ENCODE measurements around the gene COL5A2. TPM values are rescaled to one million over a fixed set of nuclear protein-coding genes. Genes with fewer than 3 reads are reported as not detected.

COL5A2 gene
- total and polyA plus RNA-seq, 10 of the 15 experiments (the other 5 are each of a cell fraction or from before 2014, with no cell fraction given): 0.04 to 0.85 (median 0.39) TPM

DNA sequence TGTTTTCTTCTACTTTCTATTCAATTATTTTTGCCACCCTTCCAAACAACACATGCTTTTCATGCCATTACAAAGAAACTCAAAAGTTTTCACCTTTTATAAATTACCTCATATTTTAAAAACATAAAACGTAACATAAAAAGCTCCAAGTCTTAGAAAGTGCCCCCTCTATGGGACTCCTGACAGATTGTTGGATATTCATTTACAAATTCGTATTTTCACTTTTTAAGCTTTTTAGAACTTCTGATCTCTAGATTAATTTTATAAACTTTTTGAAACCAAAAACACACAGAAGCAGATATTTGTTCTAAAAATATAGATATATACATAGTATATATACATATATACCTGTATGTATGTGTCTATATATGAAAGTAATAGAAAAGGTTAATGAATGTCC lies 1.5 kb downstream of the COL5A2 start:
- no peaks in the 10 kb centered on the region for H3K79me2 ChIP-seq (ENCODE audit: control insufficient read depth, insufficient read depth, low read length)
- TF ChIP-seq, protein P1, sequence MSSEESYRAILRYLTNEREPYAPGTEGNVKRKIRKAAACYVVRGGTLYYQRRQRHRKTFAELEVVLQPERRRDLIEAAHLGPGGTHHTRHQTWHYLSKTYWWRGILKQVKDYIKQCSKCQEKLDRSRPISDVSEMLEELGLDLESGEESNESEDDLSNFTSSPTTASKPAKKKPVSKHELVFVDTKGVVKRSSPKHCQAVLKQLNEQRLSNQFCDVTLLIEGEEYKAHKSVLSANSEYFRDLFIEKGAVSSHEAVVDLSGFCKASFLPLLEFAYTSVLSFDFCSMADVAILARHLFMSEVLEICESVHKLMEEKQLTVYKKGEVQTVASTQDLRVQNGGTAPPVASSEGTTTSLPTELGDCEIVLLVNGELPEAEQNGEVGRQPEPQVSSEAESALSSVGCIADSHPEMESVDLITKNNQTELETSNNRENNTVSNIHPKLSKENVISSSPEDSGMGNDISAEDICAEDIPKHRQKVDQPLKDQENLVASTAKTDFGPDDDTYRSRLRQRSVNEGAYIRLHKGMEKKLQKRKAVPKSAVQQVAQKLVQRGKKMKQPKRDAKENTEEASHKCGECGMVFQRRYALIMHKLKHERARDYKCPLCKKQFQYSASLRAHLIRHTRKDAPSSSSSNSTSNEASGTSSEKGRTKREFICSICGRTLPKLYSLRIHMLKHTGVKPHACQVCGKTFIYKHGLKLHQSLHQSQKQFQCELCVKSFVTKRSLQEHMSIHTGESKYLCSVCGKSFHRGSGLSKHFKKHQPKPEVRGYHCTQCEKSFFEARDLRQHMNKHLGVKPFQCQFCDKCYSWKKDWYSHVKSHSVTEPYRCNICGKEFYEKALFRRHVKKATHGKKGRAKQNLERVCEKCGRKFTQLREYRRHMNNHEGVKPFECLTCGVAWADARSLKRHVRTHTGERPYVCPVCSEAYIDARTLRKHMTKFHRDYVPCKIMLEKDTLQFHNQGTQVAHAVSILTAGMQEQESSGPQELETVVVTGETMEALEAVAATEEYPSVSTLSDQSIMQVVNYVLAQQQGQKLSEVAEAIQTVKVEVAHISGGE (CRISPR knock-in tag; IDR thresholded peaks at IDR 0.05): no peak
- TF ChIP-seq SRF (IDR thresholded peaks at IDR 0.05; ENCODE audit: low read depth in 2 of 2, low read length in 2 of 2) (no peak), TAF1 (IDR thresholded peaks at IDR 0.05; ENCODE audit: borderline replicate concordance, low read depth, low read length) (no peak), RCOR1 (conservative IDR thresholded peaks at IDR 0.05; ENCODE audit: low read depth, low read length) (no peak), ETV6 (conservative IDR thresholded peaks at IDR 0.05 in 1 of 2, IDR thresholded peaks at IDR 0.05 in 1 of 2; ENCODE audit: borderline replicate concordance in 1 of 2, low read depth in 1 of 2) (no peak), MEF2A (IDR thresholded peaks at IDR 0.05; ENCODE audit: insufficient read depth, low read depth, low read length) (no peak)
- POLR2A ChIA-PET: no interaction called here
- BruUV-seq (replicated peaks): no TSS peak
- WGBS (ENCODE audit: insufficient coverage, insufficient replicate concordance, low lambda C conversion rate, missing lambda C conversion rate): 0% methylated on average over 2 of the region's 2 CpGs
- H3K4me1 ChIP-seq (ENCODE audit: control insufficient read depth, insufficient read depth, low read length): no peaks in the 10 kb centered on the region
- DNase-seq (ENCODE audit: low read depth, low spot score) (no peak), FAIRE-seq (no peak), ATAC-seq (no peak)
- no peaks in the 10 kb centered on the region for H3K9me3 ChIP-seq (replicated peaks; ENCODE audit: control insufficient read depth, insufficient read depth, low read length)
- CTCF ChIA-PET: interaction anchor here (0.6 to 1.7 kb wide), 8 partner anchors 11 to 234 kb away, joined by 3 to 5 read pairs (median 4); no protein-coding TSS in a partner anchor
- RAD21 ChIA-PET (ENCODE audit: unreplicated experiment): interaction anchor here (0.6 to 1.4 kb wide), 2 partner anchors 34 to 116 kb away, joined by 3 read pairs; no protein-coding TSS in a partner anchor
- no peaks in the 10 kb centered on the region for H4K20me1 ChIP-seq (ENCODE audit: control insufficient read depth, insufficient read depth)
- intact Hi-C loops (cut with micrococcal nuclease; ENCODE audit: unreplicated experiment): no loop called here
- no peak overlapping the region for H3K4me3 ChIP-seq
- H3K36me3 ChIP-seq (ENCODE audit: control insufficient read depth in 2 of 2, insufficient read depth in 2 of 2, low read length in 1 of 2): no peaks in the 10 kb centered on the region
- no peak overlapping the region for H3K9ac ChIP-seq (ENCODE audit: control insufficient read depth, insufficient read depth, low read length)
- no peaks in the 10 kb centered on the region for H3K27me3 ChIP-seq (replicated peaks in 1 of 2; ENCODE audit: control insufficient read depth in 2 of 2, insufficient read depth in 2 of 2, low read length in 1 of 2)
- H2AFZ ChIP-seq (ENCODE audit: control insufficient read depth, low read depth, low read length): no peak overlapping the region
- no peak overlapping the region for H3K4me2 ChIP-seq (ENCODE audit: control insufficient read depth, insufficient read depth)
- H3K27ac ChIP-seq (ENCODE audit: control insufficient read depth, insufficient read depth): no peak overlapping the region
- SMC1A ChIA-PET (ENCODE audit: uncharacterized antibody, unreplicated experiment): interaction anchor here (0.6 to 1.4 kb wide), 7 partner anchors 13 to 936 kb away, joined by 3 to 5 read pairs (median 4); no protein-coding TSS in a partner anchor
- in situ Hi-C loops (cut with MboI): no loop called here

Measured in GM12878 (cell line).